ENCODE data around the gene GNAQ. TPM values are rescaled to one million over a fixed set of nuclear protein-coding genes. Genes with fewer than 3 reads are reported as not detected.
A peak's percentile ranks its signal among the peaks of the same experiment; 100 is the strongest.

Gene GNAQ
- total RNA-seq, 1 donor from 2014 or later = 97.5 TPM

GRCh38 chr9:78009186-78009585, 22.4 kb downstream of the GNAQ start:
- ATAC-seq (no peak), DNase-seq (ENCODE audit: low spot score) (no peak)
- intact Hi-C loops (cut with DNase I) = no loop called here

- ATAC-seq (peak; percentile 49), DNase-seq (ENCODE audit: low spot score) (no peak)
- intact Hi-C loops (cut with DNase I) = no loop called here
These were observed 24.9 kb downstream of the GNAQ start for GRCh38 chr9:78006734-78007133.

- DNase-seq (ENCODE audit: low spot score) (no peak), ATAC-seq (no peak)
- intact Hi-C loops (cut with DNase I) = no loop called here
These were observed 26.2 kb downstream of the GNAQ start for GRCh38 chr9:78005231-78006002.

GRCh38 chr9:78004478-78005229, 27.0 kb downstream of the GNAQ start:
- intact Hi-C loops (cut with DNase I) = no loop called here
- ATAC-seq (no peak), DNase-seq (ENCODE audit: low spot score) (no peak)

GRCh38 chr9:78003730-78004129, 27.9 kb downstream of the GNAQ start:
- intact Hi-C loops (cut with DNase I) = no loop called here
- no peak for DNase-seq (ENCODE audit: low spot score)
- no peak for ATAC-seq

GRCh38 chr9:78001946-78002731, 29.5 kb downstream of the GNAQ start:
- ATAC-seq = no peak
- DNase-seq (ENCODE audit: low spot score) = no peak
- intact Hi-C loops (cut with DNase I) = no loop called here

GRCh38 chr9:78000221-78000620, 31.4 kb downstream of the GNAQ start:
- no peak for ATAC-seq

GRCh38 chr9:77999231-77999631, 32.4 kb downstream of the GNAQ start:
- intact Hi-C loops (cut with DNase I) = no loop called here
- DNase-seq (ENCODE audit: low spot score) (no peak), ATAC-seq (peak; percentile 75)

More at GRCh38 chr9:78000221-78000620, 31.4 kb downstream of the GNAQ start:
- DNase-seq (ENCODE audit: low spot score) = no peak
- intact Hi-C loops (cut with DNase I) = no loop called here

- peak; percentile 49 for ATAC-seq
- DNase-seq (ENCODE audit: low spot score) = no peak
- intact Hi-C loops (cut with DNase I) = no loop called here
These were observed 33.9 kb downstream of the GNAQ start for GRCh38 chr9:77997611-77998284.

GRCh38 chr9:77996696-77997095, 34.9 kb downstream of the GNAQ start:
- ATAC-seq = no peak
- intact Hi-C loops (cut with DNase I) = no loop called here
- DNase-seq (ENCODE audit: low spot score) = no peak

GRCh38 chr9:77991191-77991590, 40.4 kb downstream of the GNAQ start:
- no peak for ATAC-seq
- intact Hi-C loops (cut with DNase I) = no loop called here
- no peak for DNase-seq (ENCODE audit: low spot score)

- ATAC-seq (no peak), DNase-seq (ENCODE audit: low spot score) (no peak)
- intact Hi-C loops (cut with DNase I) = no loop called here
These were observed 41.7 kb downstream of the GNAQ start for GRCh38 chr9:77989909-77990308.

GRCh38 chr9:77989458-77989857, 42.2 kb downstream of the GNAQ start:
- ATAC-seq = no peak
- intact Hi-C loops (cut with DNase I) = no loop called here

GRCh38 chr9:77988630-77989029, 43.0 kb downstream of the GNAQ start:
- ATAC-seq (no peak), DNase-seq (ENCODE audit: low spot score) (no peak)
- intact Hi-C loops (cut with DNase I) = no loop called here

More at GRCh38 chr9:77989458-77989857, 42.2 kb downstream of the GNAQ start:
- no peak for DNase-seq (ENCODE audit: low spot score)

GRCh38 chr9:77987880-77988525, 43.6 kb downstream of the GNAQ start:
- ATAC-seq (no peak), DNase-seq (ENCODE audit: low spot score) (no peak)
- intact Hi-C loops (cut with DNase I) = no loop called here

GRCh38 chr9:77987081-77987656, 44.4 kb downstream of the GNAQ start:
- DNase-seq (ENCODE audit: low spot score) = no peak
- ATAC-seq = no peak
- intact Hi-C loops (cut with DNase I) = no loop called here

GRCh38 chr9:77985996-77986395, 45.6 kb downstream of the GNAQ start:
- DNase-seq (ENCODE audit: low spot score) (no peak), ATAC-seq (no peak)
- intact Hi-C loops (cut with DNase I) = no loop called here

- DNase-seq (ENCODE audit: low spot score) = no peak
- intact Hi-C loops (cut with DNase I) = no loop called here
- no peak for ATAC-seq
These were observed 48.3 kb downstream of the GNAQ start for GRCh38 chr9:77983320-77983662.
